Right lobe of liver (tissue), 6 donors: ENCODE results near the gene ITM2C. TPM values are rescaled to one million over a fixed set of nuclear protein-coding genes. Genes with fewer than 3 reads are reported as not detected.
A peak's percentile ranks its signal among the peaks of the same experiment; 100 is the strongest.

ENCODE experiments used
- ATAC-seq, 4 donors: fragments of 200-7000 bp; cut with Tn5 transposase; one replicate each; pipeline ENCODE4 v1.9.1; 2020; ENCODE audit warnings: mild to moderate bottlenecking in 4 of 4, moderate library complexity in 4 of 4
- DNase-seq, 3 donors: peaks; one replicate each; pipeline ENCODE4 v3.0.0-alpha.2; 2020
- H3K27ac ChIP-seq, 3 donors: fragments of 200-600 bp; one replicate each; pipeline ENCODE4 v1.8.0; 2022
- H3K27me3 ChIP-seq, 2 donors: fragments of 200-600 bp; one replicate each; pipeline ENCODE4 v1.8.0; 2022
- H3K36me3 ChIP-seq, 4 donors: fragments of 200-600 bp; sonication (generic) in 1 of 4; one replicate each; pipeline versions ENCODE4 v1.5.1 to v1.8.0; 2017 to 2022; ENCODE audit warnings: control low read depth in 1 of 4
- H3K4me1 ChIP-seq, 4 donors: fragments of 200-600 bp; sonication (generic) in 1 of 4; one replicate each; pipeline versions ENCODE4 v1.5.1 to v1.8.0; 2017 to 2022; ENCODE audit warnings: control low read depth in 1 of 4
- H3K4me3 ChIP-seq, 3 donors: fragments of 200-600 bp; one replicate each; pipeline ENCODE4 v1.8.0; 2022
- H3K9me3 ChIP-seq, 4 donors: fragments of 200-600 bp; sonication (generic) in 1 of 4; one replicate each; pipeline versions ENCODE4 v1.5.1 to v1.8.0; 2017 to 2022; ENCODE audit warnings: control low read depth in 1 of 4
- CTCF ChIP-seq, 4 donors: fragments of 200-600 bp in 3 of 4; fragments of 450-650 bp in 1 of 4; IDR thresholded peaks; one replicate each; pipeline versions ENCODE4 v1.5.1 to v1.8.0; 2016 to 2022; ENCODE audit warnings: antibody characterized with exemption in 4 of 4, mild to moderate bottlenecking in 2 of 4
- POLR2A ChIP-seq: fragments of 450-650 bp; IDR thresholded peaks from one replicate; pipeline ENCODE4 v1.6.1; 2017; ENCODE audit warnings: antibody characterized with exemption, mild to moderate bottlenecking
- WGBS: methylation state at CpG from one replicate; pipeline ENCODE4 v1.1.6; 2018; ENCODE audit warnings: low coverage, low lambda C conversion rate; ENCODE audit not compliant: insufficient coverage; ENCODE audit errors: missing lambda C conversion rate; 5-methylcytosine and 5-hydroxymethylcytosine counted together
- intact Hi-C, 2 donors: fragments of 100-400 bp; cut with DNase I; formaldehyde crosslinking; loops; one replicate each; pipeline versions ENCODE4 v1.11.2 to v1.14.1; 2022
- total RNA-seq, 6 experiments: library from RNA; depleted of rRNA in 2 of 6; stranded (reverse); fragments of >200 nt in 2 of 6; fragmentation: NEBNext Ultra II Directional in 3 of 6; extraction: Animal tissue kit (Norgen Biotek cat#: 25700) in 3 of 6; gene quantifications; one replicate each; pipeline versions ENCODE4 v1.1.0 to v1.2.4, GENCODE V29; 2016 to 2023
- donor health status: DM: no; HTN: yes; CAD: no.
- donor health status: DM: no; HTN: no; CAD: no.
- donor health status: DM: no; HTN: no; CAD: no.
- donor health status: DM: no; HTN: yes; CAD: no.
- donor health status: DM: no; HTN: yes; CAD: no.

The ITM2C gene
- total RNA-seq, 6 experiments from 2014 or later, result 11.1 to 26.9 (median 24.2) TPM

GRCh38 chr2:230908092-230908594 is 43.4 kb downstream of the ITM2C start:
- H3K27ac ChIP-seq, result no peak overlapping the region
- H3K36me3 ChIP-seq, result no peaks in the 10 kb centered on the region
- DNase-seq, result peak in 2 of 3 donors; percentile 24 to 35
- intact Hi-C loops, result no loop called here
- no peaks in the 10 kb centered on the region for H3K27me3 ChIP-seq
- ATAC-seq, result peak in 1 of 4 donors; percentile 13
- H3K9me3 ChIP-seq, result no peaks in the 10 kb centered on the region
- no peaks in the 10 kb centered on the region for H3K4me1 ChIP-seq
- H3K4me3 ChIP-seq, result no peak overlapping the region
- WGBS, result 70% methylated on average over 5 of the region's 6 CpGs
- TF ChIP-seq CTCF (IDR thresholded peaks at IDR 0.05), result no peak
- no peak for TF ChIP-seq POLR2A

- intact Hi-C loops, result no loop called here
- 55% methylated on average over 7 of the region's 10 CpGs for WGBS
- no peaks in the 10 kb centered on the region for H3K36me3 ChIP-seq
- ATAC-seq (no peak), DNase-seq (peak in 2 of 3 donors; percentile 26 to 31)
- TF ChIP-seq CTCF (IDR thresholded peaks at IDR 0.05) (no peak), POLR2A (no peak)
- H3K9me3 ChIP-seq, result no peaks in the 10 kb centered on the region
- H3K27ac ChIP-seq, result no peak overlapping the region
- H3K4me1 ChIP-seq, result no peaks in the 10 kb centered on the region
- no peak overlapping the region for H3K4me3 ChIP-seq
- H3K27me3 ChIP-seq, result no peaks in the 10 kb centered on the region
These were observed 44.0 kb downstream of the ITM2C start for GRCh38 chr2:230908595-230909191.

- WGBS, result 80% methylated on average over 8 of the region's 18 CpGs
- Histone ChIP-seq H3K36me3 (no peaks in the 10 kb centered on the region), H3K9me3 (no peaks in the 10 kb centered on the region), H3K27me3 (no peaks in the 10 kb centered on the region), H3K4me1 (no peaks in the 10 kb centered on the region), H3K4me3 (no peak overlapping the region), H3K27ac (no peak overlapping the region)
- intact Hi-C loops, result no loop called here
- TF ChIP-seq CTCF (IDR thresholded peaks at IDR 0.05), result no peak
- TF ChIP-seq POLR2A, result no peak
- peak in 2 of 3 donors; percentile 22 to 36 for DNase-seq
- no peak for ATAC-seq
These were observed 45.3 kb downstream of the ITM2C start for GRCh38 chr2:230909841-230910545.

GRCh38 chr2:230910546-230911177 is 45.9 kb downstream of the ITM2C start:
- DNase-seq, result peak in 2 of 3 donors; percentile 16 to 20
- intact Hi-C loops, result no loop called here
- H3K36me3 ChIP-seq, result no peaks in the 10 kb centered on the region
- no peak for TF ChIP-seq POLR2A
- no peaks in the 10 kb centered on the region for H3K27me3 ChIP-seq
- H3K4me3 ChIP-seq, result no peak overlapping the region
- no peak for ATAC-seq
- no peaks in the 10 kb centered on the region for H3K9me3 ChIP-seq
- no peaks in the 10 kb centered on the region for H3K4me1 ChIP-seq
- WGBS, result 60% methylated on average over 12 of the region's 13 CpGs
- H3K27ac ChIP-seq, result no peak overlapping the region

GRCh38 chr2:230912046-230912445 is 47.3 kb downstream of the ITM2C start:
- H3K4me3 ChIP-seq, result no peak overlapping the region
- ATAC-seq, result no peak
- TF ChIP-seq POLR2A, result no peak
- no peak for TF ChIP-seq CTCF (IDR thresholded peaks at IDR 0.05)
- H3K4me1 ChIP-seq, result no peaks in the 10 kb centered on the region
- no peaks in the 10 kb centered on the region for H3K9me3 ChIP-seq
- H3K27ac ChIP-seq, result no peak overlapping the region
- no peaks in the 10 kb centered on the region for H3K27me3 ChIP-seq
- DNase-seq, result peak in 1 of 3 donors; percentile 10
- H3K36me3 ChIP-seq, result no peaks in the 10 kb centered on the region
- intact Hi-C loops, result no loop called here
- WGBS, result 90% methylated on average over 2 of the region's 5 CpGs
